ENCODE measurements around the gene SETBP1. TPM values are rescaled to one million over a fixed set of nuclear protein-coding genes. Genes with fewer than 3 reads are reported as not detected.

The SETBP1 gene
- total RNA-seq, 1 donor from 2014 or later: 29.4 TPM

DNA sequence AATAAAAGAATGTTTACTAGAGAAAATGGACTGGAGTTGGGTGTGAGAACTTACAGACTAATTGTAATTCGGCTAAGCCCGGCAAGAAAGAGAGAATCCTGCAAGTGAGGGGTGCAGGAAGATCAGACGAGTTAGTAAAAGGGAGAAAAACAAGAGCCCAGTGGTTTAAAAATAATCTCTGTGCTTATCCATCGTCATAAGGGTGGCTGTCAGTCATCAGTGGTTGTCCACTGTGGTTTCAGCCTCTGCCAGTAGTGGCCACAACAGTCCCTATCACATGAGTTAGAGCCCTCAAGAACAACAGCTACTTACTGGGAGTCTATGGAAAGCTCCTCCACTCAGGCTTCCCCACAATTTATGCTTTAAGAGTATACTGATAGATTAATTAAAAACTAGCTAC lies 239.8 kb downstream of the SETBP1 start:
- intact Hi-C loops (cut with micrococcal nuclease): no loop called here

DNA sequence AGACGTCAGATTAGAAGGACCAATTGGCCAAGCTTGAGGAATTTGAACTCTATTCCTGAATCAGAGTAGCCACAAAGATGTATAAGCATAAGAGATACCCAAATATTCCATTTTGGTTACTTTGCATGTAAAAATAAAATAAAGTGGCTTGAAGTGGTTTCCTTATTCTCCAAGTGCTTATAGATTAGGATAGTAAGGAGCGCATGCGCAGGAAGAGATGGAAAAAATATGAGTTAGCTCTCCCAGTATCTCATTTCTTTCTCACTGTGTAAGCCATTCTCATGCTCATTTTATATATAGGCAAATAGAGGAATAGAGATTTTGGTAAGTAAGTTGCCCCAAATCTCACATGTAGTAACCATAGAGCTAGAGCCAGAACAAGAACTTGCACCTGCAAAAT lies 241.3 kb downstream of the SETBP1 start:
- intact Hi-C loops (cut with micrococcal nuclease): no loop called here

DNA sequence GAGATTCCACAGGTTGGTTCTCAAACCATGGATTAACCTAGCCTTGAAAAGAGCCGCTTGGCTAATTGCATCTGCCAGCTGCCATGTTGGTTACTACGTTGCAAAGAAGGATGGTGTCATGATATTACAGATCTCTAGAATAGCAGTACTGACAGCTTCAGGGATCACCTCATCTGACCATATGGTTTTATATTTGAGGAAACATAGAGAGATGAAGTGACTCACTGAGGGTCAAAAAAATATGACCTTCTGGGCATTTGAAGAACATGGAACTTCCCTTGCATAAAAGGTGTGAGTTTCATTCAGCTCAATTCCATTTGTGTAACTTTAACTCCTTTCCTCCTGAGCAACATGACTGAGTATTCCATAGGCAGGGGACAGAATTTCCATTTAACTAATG lies 242.3 kb downstream of the SETBP1 start:
- intact Hi-C loops (cut with micrococcal nuclease): no loop called here

DNA sequence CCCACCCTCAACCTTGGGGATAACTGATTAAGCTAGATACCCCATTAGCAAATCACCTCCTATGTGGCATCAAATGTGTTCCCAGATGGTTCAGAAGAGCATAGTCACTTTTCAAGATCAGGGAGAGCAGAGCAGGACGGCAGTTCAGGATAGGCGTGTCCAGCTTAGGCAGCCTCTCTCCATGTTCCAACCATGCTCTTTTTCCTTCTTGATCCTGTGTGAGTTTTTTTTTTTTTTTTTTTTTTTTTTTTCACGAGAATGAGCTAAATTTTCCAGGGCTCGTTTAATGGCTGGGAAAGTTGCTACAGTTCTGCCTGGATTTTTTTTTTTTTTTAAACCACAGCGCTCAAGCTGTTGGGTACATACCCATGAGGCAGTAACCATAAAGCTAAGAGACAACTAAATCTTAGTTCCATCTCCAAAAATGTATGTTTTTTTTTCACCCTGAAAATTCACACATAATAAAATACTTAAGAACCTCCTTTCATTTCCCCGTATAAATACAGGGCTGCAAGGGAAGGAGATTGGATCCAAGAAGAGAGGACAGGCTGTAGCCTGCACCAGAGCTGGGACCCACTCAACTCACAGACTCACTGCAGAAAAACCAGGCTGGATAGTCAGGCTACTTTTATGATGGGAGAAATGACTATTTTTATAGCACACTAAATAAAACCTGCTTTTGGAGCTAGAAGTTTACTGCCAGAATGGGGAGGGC lies 244.3 kb downstream of the SETBP1 start:
- intact Hi-C loops (cut with micrococcal nuclease): no loop called here

- intact Hi-C loops (cut with micrococcal nuclease): no loop called here
Observed at GRCh38 chr18:44927127-44927849, 246.6 kb downstream of the SETBP1 start.

DNA sequence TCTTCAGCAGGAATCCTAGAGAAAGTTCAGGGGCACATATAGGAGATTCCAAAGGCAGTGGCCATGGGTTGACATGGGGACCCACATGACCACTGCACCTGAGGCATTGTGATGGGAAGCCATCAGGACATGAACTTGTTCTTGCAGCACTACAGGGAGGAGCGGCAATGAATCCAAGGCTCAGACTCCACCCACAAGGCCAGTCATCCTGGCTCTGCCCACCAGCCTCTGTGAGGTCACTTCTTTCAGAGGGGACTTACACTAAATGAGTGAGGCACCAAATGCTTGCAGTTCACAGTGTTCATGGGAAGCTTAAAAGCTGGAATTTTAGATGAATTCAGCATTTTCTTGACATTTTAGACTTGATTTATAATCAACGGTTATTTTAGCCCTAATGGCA lies 254.2 kb downstream of the SETBP1 start:
- intact Hi-C loops (cut with micrococcal nuclease): loop anchor here (5.0 kb wide), 1 partner anchor 33 kb away; no protein-coding TSS in a partner anchor

GRCh38 chr18:44935455-44935854 lies 254.8 kb downstream of the SETBP1 start:
- intact Hi-C loops (cut with micrococcal nuclease): loop anchor here (5.0 kb wide), 1 partner anchor 33 kb away; no protein-coding TSS in a partner anchor

- intact Hi-C loops (cut with micrococcal nuclease): loop anchor here (5.0 kb wide), 1 partner anchor 34 kb away; no protein-coding TSS in a partner anchor
Observed at GRCh38 chr18:44936485-44936884, 255.8 kb downstream of the SETBP1 start.

DNA sequence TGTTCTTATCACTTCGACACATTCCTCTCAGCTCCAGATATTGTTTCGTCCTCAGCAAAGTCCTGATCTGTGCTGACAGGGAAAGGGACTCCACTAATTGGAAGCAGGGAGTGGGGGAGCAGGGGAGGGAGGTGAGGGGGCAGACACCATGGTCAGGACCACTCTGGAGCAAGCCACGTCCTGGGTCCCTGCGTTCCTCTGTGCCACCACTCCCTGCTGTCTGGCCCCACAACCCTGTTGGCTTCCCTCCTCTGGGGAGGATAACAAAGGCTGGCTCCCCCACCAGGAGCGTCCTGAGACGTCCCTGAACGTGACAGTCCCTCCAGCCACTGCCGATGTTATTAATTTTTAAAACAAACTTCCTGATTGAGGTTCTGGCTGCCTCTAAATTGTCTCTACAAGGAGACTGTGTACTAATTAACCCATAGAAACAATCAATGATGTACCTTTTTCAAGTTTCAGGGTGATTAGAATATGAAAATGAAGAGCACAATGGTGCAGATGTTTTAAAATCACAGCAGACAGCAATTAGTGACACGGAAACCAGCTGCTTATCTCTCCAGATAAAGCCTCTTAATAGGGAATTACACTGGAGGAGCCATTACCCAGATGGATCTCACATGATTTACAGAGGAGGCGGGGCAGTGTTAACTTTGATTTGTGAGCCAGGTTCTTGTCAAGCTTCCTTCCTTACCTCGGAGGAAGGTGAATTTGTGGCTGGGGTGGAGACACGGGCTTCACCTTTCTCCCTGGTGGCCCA lies 257.5 kb downstream of the SETBP1 start:
- intact Hi-C loops (cut with micrococcal nuclease): loop anchor here (5.0 kb wide), 1 partner anchor 36 kb away; no protein-coding TSS in a partner anchor

DNA sequence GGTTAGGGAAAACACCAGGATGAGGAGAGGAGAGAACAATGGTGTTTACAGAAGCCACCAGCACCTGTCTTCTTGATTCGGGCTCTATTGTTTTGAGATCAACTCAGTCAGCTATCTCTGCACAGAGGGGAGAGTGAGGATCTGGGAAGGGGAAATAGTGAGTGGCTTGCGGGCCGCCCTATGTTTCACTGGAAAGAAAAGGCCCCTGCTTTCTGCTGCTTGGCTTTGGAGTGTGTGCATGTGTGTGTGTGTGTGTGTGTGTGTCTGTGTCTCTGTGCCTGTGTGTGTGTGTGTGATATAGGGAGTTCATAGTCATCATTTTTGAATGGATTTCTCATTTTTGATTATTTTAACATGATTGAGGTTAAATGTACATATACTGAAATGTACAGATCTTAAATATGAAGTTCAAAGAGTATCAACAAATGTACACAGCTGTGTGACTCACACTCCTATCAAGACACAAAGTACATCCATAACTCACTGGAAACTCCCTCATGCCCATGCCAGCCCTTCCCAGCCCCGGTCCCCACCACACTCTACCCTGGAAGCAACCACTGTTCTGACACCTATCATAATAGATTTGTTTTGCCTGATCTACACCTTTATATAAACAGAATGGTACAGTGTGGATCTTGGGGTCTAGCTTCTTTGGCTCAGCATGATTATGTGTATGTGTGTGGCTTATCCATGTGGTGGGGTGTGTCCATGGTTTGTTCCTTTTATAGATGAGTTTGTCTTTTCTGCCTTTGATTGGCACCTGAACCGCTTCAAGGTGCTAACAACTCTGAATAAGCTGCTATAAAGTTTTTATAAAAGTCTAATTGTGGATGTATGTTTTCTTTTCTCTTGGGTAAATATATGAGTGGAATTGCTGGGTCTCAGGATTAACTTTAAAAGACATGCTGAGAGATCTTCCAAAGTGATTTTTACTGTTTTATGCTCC lies 258.3 kb downstream of the SETBP1 start:
- intact Hi-C loops (cut with micrococcal nuclease): loop anchor here (5.0 kb wide), 1 partner anchor 37 kb away; no protein-coding TSS in a partner anchor

DNA sequence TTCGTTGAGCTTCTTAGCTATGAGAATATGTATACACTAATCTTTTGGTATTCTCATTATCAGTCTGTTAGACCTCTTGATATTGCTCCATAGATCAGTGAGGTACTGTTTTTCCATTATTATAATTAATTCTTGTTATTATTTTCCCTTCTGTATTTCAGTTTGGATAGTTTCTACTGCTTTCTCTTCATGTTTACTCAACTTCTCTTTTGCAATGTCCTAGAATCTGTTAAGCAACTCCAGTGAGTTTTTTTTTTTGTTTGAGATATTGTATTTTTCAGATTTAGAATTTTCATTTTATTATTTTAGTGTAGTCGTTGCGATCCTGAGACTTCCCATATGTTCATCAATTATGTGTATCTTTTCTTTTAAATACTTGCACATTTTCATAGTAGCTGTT lies 260.8 kb downstream of the SETBP1 start:
- intact Hi-C loops (cut with micrococcal nuclease): loop anchor here (10.0 kb wide), 1 partner anchor 57 kb away; no protein-coding TSS in a partner anchor

- intact Hi-C loops (cut with micrococcal nuclease): loop anchor here (10.0 kb wide), 1 partner anchor 57 kb away; no protein-coding TSS in a partner anchor
Observed at GRCh38 chr18:44942073-44942472, 261.4 kb downstream of the SETBP1 start.

DNA sequence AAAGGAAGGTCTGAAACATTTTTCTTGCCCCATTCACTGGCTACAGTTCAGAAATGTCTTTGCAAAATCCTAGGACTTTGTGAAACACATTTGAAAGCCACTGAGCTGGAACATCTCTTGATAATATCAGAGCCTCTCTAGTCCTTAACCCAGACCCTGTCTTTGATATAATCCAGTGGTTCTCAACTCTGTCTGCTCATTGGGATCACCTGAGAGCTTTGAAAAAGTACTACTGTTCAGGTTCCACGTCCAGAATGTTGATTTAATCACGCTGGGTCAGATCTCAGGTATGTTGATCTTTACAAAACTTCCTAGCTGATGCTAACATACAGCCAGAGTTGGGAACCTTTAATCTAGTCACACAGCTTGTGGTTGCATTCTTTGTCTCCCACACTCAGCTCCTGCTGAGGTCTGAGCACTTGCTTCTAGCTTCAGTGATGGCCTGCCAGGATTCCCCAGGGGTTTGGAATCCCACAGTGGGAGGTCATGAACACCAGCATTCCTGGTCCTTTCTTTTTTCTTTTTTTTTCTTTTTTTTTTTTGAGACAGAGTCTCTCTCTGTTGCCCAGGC lies 262.7 kb downstream of the SETBP1 start:
- intact Hi-C loops (cut with micrococcal nuclease): loop anchor here (10.0 kb wide), 1 partner anchor 59 kb away; no protein-coding TSS in a partner anchor

- intact Hi-C loops (cut with micrococcal nuclease): loop anchor here (10.0 kb wide), 1 partner anchor 60 kb away; no protein-coding TSS in a partner anchor
Observed at GRCh38 chr18:44944461-44944860, 263.8 kb downstream of the SETBP1 start.

DNA sequence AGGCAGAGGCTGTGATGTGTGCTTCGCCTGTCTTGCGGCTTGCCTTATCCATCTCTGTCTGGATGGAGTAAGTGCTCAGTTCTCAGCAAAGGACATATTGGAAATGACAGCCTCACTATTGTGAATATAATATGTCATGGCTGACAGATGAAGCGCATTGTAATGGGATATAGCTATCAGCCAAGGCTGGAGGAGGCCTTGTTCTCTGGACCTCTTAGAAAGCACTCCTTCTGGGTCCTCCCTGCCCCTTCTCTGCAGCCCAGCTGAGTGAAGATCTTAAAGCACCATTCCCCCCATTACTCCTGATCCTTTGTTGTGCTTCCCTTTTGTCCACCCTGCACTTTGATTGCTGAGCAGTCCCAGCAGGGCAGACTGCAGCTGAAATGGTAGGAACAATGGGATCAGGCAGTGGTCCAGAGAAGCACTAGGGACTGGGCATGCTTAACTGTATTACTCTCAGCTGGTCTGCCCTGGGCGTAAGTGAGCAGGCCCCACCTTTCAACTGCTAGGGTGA lies 265.3 kb downstream of the SETBP1 start:
- intact Hi-C loops (cut with micrococcal nuclease): loop anchor here (10.0 kb wide), 1 partner anchor 61 kb away; no protein-coding TSS in a partner anchor

DNA sequence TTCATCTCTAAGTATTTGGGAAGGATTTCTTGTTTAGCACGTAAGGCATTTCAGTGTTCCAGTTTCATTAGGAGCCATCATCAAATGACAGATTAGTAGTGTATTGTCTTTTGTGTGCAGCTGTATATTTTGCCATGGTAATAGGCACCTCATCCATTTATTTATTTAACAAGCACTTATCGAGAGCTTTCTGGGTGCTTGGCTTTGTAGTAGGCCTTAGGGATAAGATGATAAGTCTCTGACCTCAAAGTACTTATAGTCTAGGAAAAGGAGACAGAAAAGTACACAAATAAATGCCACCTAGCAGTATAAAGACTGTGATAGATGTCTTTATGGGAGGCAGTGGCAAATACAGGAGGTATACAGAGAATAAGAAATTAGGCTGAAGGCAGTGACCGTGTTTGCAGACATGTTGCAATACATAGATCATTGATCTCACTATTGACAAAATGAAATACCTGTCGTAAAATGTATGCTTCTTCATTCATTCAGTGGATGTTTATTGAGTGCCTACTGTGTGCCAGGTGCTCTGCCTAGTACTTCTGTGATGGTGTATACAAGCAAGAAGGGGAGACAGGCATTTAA lies 265.9 kb downstream of the SETBP1 start:
- intact Hi-C loops (cut with micrococcal nuclease): loop anchor here (10.0 kb wide), 1 partner anchor 62 kb away; no protein-coding TSS in a partner anchor

- intact Hi-C loops (cut with micrococcal nuclease): loop anchor here (10.0 kb wide), 1 partner anchor 65 kb away; no protein-coding TSS in a partner anchor
Observed at GRCh38 chr18:44949967-44950366, 269.3 kb downstream of the SETBP1 start.

DNA sequence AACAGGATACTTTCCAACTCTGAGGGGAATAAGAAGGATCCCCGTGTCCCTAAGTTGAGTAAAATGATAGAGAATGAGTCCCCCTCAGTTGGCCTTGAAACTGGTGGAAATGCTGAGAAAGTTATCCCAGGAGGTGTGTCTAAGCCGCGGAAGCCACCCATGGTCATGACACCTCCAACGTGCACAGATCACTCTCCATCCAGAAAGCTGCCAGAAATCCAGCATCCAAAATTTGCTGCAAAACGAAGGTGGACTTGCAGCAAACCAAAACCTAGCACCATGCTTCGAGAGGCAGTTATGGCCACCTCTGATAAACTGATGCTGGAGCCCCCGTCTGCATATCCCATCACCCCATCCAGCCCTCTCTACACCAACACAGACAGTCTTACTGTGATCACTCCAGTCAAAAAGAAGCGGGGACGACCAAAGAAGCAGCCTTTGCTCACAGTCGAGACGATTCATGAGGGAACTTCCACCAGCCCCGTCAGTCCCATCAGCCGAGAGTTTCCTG lies 270.1 kb downstream of the SETBP1 start:
- intact Hi-C loops (cut with micrococcal nuclease): no loop called here

GRCh38 chr18:44951748-44952147 lies 271.1 kb downstream of the SETBP1 start:
- intact Hi-C loops (cut with micrococcal nuclease): no loop called here

Data from T-helper 1 cell treated with Interleukin-12 subunit alpha and Interleukin-12 subunit beta and Interleukin-4 antibody, amounts not matched to agents 30 ng/mL and 1 ng/mL, for 36 hours (primary cell).